Fibroblast of gingiva (primary cell): ENCODE results near the gene PAGE2.
"Not testable (repeated sequence)": the region's sequence is repeated elsewhere in the genome, so short reads cannot be mapped to it uniquely, and the experiment has no call there.

Experiments
- DNase-seq: peaks from one replicate; pipeline ENCODE4 v3.0.0-alpha.2; 2011; ENCODE audit warnings: low read depth

Gene PAGE2, protein sequence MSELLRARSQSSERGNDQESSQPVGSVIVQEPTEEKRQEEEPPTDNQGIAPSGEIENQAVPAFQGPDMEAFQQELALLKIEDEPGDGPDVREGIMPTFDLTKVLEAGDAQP

DNA sequence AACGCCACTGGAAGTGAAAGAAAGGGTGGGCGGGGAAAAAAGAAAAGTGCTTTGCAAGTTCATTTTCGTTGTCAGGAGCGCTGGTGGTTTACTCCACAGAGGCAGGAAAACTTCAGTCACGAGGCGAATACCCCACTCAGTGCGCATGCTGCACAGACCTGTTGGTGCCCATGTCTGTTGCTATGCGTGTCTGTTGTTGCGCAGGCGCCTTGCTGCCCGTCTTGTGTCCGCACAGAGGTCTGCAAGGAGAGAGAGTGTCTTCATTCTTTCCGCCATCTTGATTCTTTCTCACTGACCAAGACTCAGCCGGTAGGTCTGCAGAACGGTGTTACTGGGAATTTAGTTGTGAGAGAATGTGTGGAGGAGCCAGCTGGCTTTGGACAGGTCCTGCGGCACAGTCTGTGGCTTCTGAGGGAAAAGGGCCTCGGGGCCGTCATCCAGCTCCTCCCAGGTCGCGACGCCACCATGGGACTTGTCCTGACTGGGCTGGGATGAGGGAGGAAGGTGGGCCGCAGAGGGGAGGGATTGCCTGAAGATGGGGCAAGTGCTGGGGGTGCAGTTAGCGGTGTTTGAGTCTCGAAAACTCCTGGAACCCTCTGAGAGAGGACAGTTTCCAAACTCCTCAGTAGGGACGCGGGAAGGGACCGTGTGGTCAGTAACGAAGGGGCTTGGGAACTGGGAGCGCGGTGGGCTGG, at the start of gene PAGE2:
Gene PAGE2, plus strand, starts transcription at position 224 of the 695 bp plus-strand sequence. CDS start 1,003 bp downstream, outside the sequence.
- no peak for DNase-seq

DNA sequence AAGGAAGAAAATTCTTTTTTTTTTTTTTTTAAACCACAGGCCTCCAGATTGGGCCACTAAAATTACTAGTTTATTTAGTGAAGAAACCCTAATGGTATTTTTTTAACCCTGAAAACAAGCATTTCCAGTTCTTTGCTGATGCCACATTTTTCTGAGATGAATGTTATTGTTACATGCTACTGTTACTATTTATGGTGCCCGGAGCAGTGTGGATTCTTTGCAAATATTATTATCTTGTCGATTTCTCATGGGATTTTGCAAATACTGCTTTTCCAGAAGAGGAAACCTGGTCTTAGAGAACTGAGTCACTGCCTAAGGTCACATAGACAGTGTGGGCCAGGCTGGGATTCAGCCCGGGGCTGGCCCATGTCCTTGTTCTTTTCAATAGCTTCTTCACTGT, 49.3 kb upstream of the PAGE2 start:
- peak; percentile 34 for DNase-seq

DNA sequence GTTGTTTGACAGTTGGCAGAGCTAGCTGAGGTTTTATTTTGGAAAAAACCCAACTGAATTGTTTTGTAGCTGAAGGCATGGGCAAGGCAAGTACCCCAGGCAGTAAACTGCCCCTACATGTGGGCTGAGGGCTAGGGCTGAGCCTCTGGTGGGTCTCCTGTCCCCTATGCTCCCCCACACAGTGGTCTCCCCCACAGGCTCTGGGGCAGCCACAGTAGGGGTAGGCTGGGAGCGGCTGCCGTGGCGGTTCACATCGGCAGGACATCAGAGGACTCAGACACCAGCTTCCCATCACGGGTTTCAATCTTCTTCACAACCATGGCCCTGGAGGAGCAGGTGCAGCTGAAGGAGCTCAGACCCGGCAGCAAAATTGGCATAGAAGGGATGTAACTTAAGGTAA, 47.3 kb upstream of the PAGE2 start:
- no peak for DNase-seq

DNA sequence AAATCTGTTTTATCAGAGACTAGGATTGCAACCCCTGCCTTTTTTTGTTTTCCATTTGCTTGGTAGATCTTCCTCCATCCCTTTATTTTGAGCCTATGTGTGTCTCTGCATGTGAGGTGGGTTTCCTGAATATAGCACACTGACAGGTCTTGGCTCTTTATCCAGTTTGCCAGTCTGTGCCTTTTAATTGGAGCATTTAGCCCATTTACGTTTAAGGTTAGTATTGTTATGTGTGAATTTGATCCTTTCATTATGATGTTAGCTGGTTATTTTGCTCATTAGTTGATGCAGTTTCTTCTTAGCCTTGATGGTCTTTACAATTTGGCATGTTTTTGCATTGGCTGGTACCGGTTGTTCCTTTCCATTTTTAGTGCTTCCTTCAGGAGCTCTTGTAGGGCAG, 38.2 kb upstream of the PAGE2 start:
- not testable (repeated sequence) for DNase-seq

DNA sequence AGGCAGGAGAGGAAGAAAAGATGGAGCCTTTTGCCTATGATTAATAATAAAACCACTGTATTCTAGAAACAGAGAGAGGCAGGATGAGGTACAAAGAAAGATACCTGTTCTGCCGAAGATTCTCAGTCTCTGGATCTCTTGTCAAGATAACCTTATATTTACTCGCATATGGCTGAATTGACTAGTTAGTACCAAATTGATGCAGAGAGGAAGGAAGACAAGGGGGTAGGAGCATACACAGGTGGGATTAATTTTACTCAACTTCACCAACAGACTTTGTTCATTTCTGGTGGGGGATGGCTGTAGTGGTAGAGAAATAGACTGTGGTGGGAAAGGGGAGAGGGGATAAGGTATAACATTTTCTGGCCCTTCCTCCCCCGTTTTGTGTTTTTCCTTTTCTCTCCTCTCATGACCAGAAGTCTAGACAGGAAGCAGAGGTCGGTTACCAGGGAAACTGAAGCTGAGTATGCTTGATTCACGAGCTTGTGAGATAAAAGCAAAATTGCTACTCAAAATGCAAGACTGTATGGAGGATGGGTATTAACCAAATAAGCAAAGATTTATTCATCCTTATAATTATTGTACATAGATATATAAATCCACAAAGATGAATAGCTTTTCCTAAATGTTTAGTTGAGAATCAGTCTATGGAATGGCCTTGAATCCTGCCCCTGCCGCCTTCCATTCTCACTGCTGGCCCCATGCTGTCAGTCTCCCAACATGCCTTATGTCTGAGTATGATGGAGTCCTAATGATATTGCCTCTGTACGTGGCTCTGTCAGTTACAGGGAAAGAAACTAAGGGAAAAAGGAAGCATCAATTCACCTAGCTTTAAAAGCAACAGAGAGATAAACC, 31.8 kb upstream of the PAGE2 start:
- no peak for DNase-seq

DNA sequence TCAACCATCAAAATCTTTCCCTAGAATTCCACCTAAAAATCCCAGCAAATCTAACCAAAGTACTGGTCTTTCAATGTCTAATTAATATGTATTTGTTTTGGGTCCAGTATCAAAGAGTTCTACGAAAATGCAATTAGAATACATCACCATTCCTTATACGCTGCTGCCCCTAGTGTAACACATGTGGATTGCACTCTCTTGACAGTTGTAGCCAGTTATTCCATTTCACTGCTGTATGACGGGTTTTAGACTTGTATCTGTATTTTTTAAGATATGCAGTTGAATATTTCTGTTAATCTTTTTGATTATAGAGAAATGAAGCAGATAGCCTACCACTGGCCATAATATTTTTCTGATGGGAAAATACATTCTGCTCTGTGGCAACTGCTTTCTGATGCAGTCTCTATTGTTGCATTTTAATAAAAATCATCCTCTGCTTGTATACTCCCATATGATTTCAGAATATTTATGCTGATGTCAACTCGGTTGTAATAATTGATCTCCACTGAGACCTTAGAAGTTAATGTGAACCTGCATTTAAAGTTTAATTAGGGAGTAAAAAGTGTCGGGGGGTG, 31.1 kb upstream of the PAGE2 start:
- peak; percentile 2 for DNase-seq

DNA sequence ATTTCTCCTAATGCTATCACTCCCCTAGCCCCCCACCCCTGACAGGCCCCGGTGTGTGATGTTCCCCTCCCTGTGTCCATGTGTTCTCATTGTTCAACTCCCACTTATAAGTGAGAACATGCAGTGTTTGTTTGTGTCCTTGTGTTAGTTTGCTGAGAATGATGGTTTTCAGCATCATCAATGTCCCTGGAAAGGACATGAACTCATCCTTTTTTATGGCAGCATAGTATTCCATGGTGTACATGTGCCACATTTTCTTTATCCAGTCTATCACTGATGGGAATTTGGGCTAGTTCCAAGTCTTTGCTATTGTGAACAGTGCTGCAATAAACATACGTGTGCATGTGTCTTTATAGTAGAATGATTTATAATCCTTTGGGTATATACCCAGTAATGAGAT, 21.6 kb upstream of the PAGE2 start:
- not testable (repeated sequence) for DNase-seq

DNA sequence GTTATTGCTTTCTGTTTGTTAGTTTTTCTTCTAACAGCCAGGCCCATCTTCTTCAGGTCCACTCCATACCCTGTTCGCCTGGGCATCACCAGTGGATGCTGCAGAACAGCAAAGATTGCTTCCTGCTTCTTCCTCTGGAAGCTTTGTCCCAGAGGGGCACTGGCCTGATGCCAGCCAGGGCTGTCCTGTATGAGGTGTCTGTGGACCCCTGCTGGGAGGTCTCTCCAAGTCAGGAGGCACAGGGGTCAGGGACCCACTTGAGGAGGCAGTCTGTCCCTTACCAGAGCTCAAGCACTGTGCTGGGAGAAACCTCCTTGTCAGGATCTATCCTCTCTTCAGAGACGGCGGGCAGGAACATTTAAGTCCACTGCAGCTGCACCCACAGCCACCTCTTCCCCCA, 16.5 kb upstream of the PAGE2 start:
- no peak for DNase-seq

DNA sequence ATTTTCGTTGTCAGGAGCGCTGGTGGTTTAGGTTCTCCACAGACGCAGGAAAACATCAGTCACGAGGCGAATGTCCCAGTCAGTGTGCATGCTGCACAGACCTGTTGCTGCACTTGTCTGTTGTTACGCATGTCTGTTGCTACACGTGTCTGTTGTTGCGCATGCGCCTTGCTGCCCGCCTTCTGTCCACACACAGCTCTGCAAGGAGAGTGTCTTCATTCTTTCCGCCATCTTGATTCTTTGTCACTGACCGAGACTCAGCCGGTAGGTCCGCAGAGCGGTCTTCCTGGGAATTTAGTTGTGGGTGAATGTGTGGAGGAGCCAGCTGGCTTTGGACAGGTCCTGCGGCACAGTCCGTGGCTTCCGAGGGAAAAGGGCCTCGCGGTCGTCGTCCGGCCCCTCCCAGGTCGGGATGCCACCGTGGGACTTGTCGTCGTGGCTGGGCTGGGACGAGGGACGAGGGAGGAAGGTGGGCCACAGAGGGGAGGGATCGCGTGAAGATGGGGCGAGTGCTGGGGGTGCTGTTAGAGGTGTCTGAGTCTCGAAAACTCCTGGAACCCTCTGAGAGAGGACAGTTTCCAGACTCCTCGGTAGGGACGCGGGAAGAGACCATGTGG, 13.9 kb upstream of the PAGE2 start, which contains the start of gene PAGE2B:
Gene PAGE2B, plus strand, starts transcription at position 180 of the 617 bp plus-strand sequence. CDS start 1,012 bp downstream, outside the sequence.
- no peak for DNase-seq

DNA sequence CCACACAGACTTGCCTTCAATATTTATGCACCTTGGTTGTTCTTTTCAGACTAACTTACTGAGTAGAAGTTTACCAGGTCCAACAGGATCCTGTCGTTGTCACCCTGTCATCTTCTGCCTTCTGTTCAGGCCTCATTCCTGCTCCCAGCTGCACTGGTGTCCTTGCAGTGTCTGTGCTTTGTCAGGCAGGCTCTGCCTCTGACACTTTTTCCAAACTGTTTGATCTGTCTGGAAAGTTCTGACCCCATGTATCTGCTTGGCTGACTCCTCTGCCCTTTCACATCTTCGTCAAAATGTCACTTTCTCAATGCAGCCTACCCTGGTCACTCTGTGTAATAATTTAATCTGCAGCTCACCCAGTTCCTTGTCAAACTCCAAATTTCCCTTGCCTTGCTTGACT, 9.9 kb downstream of the PAGE2 start:
- no peak for DNase-seq

DNA sequence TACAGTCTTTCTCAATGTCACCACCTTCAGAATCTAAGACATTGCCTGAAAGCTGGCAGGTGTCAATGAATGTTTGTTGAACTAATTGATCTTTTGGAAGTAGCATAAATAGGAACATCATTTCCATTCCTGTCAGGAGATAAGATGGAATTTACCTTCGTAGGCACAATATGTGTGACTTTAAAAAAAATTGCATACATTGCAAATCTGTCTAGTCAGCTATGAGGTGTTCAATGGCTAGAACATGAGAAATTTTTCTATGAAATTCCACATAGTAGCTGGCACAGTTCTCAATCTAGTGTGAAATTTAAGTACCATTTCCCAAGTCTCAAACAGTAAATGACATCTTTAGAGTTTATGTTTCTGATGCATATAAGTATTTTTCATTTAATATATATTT, 10.3 kb downstream of the PAGE2 start:
- DNase-seq: no peak

DNA sequence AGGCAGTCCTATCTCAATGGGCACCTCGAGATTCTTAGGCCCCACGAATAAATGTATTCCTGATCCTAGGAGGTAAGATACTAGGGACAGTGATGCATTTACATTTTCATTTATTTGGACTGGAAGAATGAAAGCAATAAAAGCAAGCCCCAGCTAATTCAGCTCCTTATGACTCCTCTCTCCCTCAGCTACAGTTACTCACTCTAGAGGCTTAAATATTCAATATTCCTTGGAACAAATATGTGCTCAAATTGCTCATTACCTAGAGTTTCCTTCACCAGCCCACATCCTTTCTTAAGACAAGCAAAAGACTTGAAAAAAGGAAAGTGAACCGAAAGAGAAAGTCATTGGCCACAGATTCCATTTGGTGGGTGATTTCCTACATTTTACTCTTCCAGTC, 13.9 kb downstream of the PAGE2 start:
- no peak for DNase-seq

DNA sequence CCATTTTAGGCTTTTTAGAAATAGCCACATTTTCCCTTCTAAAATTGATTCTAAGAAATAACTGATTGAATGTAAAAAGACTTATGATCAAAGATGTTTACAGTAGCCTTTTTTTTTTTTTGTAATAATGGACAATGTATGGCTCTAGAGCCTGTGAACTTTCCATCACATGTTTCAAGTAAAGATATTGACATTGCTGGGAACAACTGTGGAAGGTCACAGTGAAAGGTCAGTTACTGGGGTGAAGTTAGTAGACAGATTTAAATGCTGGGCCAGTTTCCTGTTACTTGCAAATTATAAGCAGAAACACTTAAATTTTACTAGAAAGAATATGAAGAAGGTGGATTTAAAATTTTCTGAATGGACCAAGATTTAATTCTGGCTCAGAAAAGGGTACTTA, 18.4 kb downstream of the PAGE2 start:
- no peak for DNase-seq

DNA sequence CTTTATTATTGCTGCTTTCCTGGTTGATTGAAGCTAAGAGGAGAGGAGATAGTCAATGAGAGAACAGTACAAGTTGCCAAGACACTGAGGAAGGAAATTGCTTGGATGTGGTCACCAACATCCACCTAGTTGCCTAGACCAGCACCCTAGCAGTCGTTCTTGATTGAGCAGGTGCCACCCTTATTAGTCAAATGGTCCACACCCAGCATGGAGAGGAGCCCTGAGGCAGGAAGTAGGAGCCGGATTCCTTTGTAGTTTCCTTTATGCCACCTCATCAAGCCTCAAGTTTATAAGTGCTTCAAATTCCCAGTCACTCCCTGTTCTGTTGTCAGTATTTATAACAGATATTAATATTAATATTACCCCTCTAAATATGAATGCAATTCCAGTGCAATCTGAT, 19.1 kb downstream of the PAGE2 start:
- no peak for DNase-seq

DNA sequence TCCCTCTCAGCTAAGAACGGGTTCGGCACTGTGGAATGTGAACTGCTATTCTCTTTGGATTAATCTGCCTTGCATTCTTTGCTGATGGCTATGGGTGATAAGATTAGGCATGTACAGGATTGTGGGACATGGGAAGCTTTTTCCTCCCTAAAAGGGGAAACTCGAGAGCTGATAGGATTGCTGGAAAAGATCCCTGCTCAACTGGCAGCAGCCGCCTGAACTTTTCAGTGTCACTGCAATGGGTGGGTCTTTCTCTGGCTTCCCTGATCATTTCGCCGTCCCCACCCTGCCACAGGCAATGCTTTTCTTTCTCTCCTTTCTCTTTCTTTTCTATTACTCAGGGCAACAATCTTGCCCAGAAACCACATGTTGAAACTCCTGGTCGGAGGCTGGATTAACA, 20.5 kb downstream of the PAGE2 start:
- DNase-seq: no peak

DNA sequence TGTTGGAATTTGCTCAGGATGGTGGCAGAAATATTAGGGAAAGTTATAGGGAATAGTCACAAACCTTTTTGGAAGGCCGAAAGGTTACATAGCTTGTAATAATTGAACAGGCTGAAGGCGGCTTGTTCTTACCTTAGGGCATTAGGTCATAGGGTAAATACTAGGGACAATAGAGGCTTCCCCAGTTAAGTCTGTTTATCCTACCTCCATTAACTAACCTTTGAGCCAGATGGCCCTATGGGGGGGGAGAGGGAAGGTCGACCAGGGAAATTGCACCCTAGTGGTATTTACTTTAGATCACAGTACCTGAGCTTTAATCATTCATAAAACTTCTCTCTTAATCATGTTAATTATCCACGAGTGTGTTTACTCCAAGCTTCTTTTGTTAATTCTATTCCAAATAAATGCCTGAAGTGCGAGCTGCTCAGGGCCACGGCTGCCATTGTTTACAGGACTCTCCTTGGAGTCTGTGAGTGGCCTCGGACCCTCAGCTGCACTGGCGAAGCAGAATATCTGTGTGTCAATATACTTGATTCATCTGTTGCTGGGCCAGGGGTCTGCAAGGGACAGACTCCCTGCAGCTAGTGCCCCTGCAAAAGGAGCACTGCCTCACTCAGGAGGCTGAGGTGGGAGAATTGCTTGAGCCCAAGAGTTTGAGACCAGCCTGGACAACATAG, 22.9 kb downstream of the PAGE2 start:
- no peak for DNase-seq

DNA sequence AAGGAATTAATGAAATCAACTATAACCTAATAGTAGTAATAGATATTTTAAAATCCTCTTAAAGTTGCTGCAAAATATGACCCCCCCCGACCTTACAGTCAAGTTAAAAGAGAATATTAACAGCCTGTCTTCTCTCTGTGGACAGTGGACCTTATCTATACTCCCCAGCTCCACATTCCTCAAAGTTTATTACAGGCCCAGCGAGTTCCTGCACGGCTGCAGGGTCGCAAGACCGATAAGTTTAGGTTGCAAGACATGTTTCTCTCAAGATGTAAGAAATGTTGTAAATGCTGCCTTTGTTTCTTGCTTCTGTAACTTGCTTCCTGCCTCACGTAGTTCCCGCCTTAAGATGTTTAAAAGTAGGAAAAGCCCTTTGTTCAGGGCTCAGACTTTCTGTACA, 27.8 kb downstream of the PAGE2 start:
- DNase-seq: not testable (repeated sequence)

DNA sequence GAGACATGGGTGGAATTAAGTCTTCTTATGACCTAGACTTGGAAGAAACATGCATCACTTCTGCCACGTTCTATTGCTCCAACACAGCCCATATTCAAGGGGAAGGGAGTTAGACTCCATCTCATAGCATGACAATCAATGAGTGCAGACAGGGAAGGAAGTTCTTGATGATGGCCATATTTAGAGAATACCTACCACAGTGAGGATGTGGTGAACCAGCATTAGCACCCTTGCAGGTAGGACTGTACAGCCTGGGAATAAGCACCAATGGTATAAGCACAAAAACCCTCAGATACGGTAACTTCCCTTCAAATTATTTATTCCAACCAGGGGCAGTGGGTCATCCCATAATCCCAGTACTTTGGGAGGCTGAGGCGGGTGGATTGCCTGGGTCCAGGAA, 29.8 kb downstream of the PAGE2 start:
- no peak for DNase-seq

DNA sequence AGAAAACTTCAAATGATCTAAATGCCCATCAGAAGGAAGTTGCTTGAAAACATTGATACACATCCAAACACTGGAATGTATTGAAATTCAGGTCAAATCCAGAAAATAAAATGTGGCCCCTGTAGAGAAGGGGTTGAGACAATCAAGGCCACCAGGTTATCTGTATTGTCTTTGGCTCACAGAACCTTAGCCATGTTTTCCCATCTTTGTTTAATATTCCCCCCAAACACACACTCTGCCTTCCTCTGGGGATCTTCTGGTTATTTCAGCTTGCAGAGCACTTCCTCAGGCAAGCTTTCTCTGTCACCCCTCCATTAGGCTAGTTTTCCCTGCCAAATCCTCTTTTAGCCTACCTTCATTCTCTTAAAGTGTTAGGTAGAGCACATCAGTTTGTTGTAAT, 30.5 kb downstream of the PAGE2 start:
- no peak for DNase-seq

DNA sequence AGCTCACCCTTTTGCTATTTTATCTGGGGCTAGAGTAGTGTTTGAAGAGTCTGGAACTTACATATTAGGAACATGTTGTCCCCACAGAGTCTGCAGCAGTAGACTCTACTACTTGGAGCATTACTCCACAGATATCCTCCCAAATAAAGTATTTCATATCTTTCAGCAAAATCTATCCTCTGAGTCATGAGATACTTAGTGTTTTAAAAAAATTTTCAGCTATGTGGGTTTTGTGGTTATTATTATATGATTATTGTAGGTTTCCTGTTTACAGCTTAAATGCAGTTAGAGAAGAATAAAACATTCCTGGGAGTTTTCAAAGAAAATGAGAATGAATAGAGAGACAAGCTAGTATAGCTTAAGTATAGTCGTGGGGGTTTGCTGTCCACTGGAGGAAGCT, 30.9 kb downstream of the PAGE2 start:
- DNase-seq: no peak

DNA sequence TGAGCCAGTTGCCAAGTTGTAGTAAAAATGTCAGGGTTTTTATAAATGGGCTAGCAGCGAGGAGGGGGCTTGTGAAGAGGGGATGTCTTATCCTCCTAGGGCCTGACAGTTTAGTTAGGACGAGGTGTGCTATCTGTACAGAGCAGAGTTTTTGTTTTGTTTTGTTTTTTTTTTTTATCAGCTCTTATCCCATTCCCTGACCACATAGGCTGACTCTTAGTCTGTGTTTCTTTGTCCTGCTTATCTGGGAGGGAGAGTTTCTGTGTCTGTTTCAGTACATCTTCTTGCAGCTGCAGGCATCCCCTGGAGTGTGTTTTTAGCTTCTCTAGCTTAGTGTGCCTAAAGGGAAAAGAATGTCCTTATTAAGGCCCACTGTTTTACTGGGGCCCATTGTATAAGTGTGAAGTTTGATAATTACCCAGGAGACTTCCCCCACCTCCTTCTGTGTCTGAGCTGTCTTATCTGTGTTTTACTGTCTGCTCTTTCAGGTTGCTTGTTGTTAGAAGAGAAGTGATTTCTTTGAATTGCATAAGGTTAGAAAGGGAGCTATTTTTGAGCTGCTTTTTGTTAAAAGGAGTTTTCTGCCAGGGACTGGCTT, 32.0 kb downstream of the PAGE2 start:
- DNase-seq: no peak
